Activated CD4-positive, alpha-beta T cell treated with anti-CD3 and anti-CD28 coated beads for 36 hours (primary cell): ENCODE data around the gene TGFB1I1. TPM values are rescaled to one million over a fixed set of nuclear protein-coding genes. Genes with fewer than 3 reads are reported as not detected.
"Not testable (repeated sequence)": the region's sequence is repeated elsewhere in the genome, so short reads cannot be mapped to it uniquely, and the experiment has no call there.

Source experiments
- ATAC-seq: fragments of 200-7000 bp; cut with Tn5 transposase; one replicate; pipeline ENCODE4 v1.10.0; 2021; ENCODE audit warnings: mild to moderate bottlenecking, moderate library complexity
- CTCF ChIA-PET: fragments of 350-600 bp; sonication (Branson Sonifier 250); formaldehyde crosslinking; loops from one replicate; lab custom pipeline; 2021; ENCODE audit warnings: antibody characterized with exemption; lab: Charles Lee
- POLR2A ChIA-PET: fragments of 350-600 bp; sonication (Branson Sonifier 250); formaldehyde crosslinking; loops from one replicate; lab custom pipeline; 2021; ENCODE audit warnings: antibody characterized with exemption, inconsistent platforms; lab: Charles Lee
- DNase-seq: peaks from one replicate; pipeline ENCODE4 v3.0.0-alpha.2; 2020
- H3K27ac Mint-ChIP-seq: one replicate; pipeline ENCODE4 v1.8.0; 2021; ENCODE audit warnings: mixed read lengths
- H3K27me3 Mint-ChIP-seq: one replicate; pipeline ENCODE4 v1.8.0; 2021; ENCODE audit warnings: mixed read lengths
- H3K36me3 Mint-ChIP-seq: one replicate; pipeline ENCODE4 v1.8.0; 2021; ENCODE audit warnings: low read depth, mixed read lengths
- H3K4me1 Mint-ChIP-seq: one replicate; pipeline ENCODE4 v1.8.0; 2021; ENCODE audit warnings: mixed read lengths
- H3K4me3 Mint-ChIP-seq: one replicate; pipeline ENCODE4 v1.8.0; 2021; ENCODE audit warnings: mild to moderate bottlenecking, moderate library complexity, mixed read lengths
- H3K9me3 Mint-ChIP-seq: one replicate; pipeline ENCODE4 v1.8.0; 2021; ENCODE audit warnings: low read depth, mixed read lengths
- intact Hi-C, 2 experiments: fragments of 100-400 bp; cut with DNase I in 1 of 2; cut with micrococcal nuclease in 1 of 2; formaldehyde crosslinking; loops; one replicate each; pipeline versions ENCODE4 v1.14.2 to v1.15.1; 2022 to 2024; cut with DNase I, micrococcal nuclease
- total RNA-seq, 2 experiments: library from RNA; stranded (reverse); gene quantifications; one replicate each; pipeline ENCODE4 v1.2.3, GENCODE V29; 2021

Gene TGFB1I1
- total RNA-seq, 2 experiments from 2014 or later: 0.80 to 1.1 TPM

DNA sequence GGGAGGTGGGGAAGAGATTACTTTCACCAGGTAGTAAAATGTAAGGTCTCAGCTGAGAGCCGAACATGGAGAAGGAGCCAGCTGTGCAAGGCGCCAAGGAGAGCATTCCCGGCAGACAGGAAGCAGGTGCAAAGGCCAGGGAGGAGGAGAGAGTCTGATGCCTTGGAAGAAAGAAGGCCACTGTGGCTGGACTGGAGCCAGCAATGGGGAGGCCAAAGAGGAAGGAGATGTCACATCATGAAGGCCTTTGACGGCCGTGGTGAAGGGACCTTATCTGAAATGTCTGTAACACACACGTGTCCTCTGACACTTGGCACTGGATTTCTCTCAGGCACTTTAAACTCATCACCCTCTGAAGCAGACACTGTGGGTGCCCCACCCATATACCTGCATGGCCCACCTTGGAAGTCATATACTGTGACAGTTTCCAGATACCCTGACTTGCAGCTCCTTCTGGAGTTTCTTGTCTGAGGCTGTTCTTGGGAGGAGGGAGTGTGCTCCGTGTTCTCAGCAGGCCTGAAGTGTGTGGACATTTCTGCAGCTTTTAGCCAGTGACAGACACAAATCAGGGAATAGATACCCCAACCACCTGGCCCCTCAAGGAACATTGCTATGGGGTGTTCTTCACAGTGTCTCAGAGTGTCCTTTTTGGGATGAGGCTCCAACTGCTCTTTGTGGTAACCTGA is 9.0 kb downstream of the TGFB1I1 start:
- ChIA-PET CTCF (no interaction called here), POLR2A (no interaction called here)
- Mint-ChIP-seq H3K4me1 (peaks cover 19% of the 10 kb centered on the region), H3K27ac (no peak overlapping the region), H3K4me3 (no peak overlapping the region), H3K9me3 (no peaks in the 10 kb centered on the region), H3K27me3 (no peaks in the 10 kb centered on the region), H3K36me3 (no peaks in the 10 kb centered on the region)
- ATAC-seq (no peak), DNase-seq (no peak)
- intact Hi-C loops: no loop called here

DNA sequence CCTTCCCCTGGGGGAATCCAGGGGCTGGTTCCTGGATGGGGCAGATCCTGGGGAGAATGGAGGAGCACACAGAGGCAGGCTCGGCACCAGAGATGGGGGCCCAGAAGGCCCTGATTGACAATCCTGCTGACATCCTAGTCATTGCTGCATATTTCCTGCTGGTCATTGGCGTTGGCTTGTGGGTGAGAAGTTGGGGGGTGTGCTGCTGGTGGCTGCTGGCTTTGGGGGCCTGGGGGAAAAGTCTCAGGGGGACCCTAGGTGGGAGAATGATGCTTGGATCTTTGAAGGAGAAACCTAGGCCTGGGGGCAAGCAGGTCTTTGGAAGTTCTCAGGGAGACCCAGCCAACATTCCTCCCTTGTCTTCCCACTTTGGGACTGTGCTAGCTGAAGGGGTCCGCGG is 11.1 kb downstream of the TGFB1I1 start, which contains the start of gene SLC5A2:
Gene SLC5A2 (plus strand): TSS at position 43 of the 400 bp plus-strand sequence. CDS start 14 bp downstream, at position 57.
- intact Hi-C loops: no loop called here
- Mint-ChIP-seq H3K27ac (no peak within 1 kb of the TSS), H3K27me3 (peaks cover 2% of the 10 kb centered on the region), H3K36me3 (no peaks in the 10 kb centered on the region), H3K4me3 (no peak within 1 kb of the TSS), H3K9me3 (no peaks in the 10 kb centered on the region), H3K4me1 (peaks cover 8% of the 10 kb centered on the region)
- CTCF ChIA-PET: no interaction called here
- DNase-seq: no peak
- POLR2A ChIA-PET: interaction anchor here (0.6 kb wide), 1 partner anchor 290 kb away, joined by 4 read pairs; no protein-coding TSS in a partner anchor
- no peak for ATAC-seq

DNA sequence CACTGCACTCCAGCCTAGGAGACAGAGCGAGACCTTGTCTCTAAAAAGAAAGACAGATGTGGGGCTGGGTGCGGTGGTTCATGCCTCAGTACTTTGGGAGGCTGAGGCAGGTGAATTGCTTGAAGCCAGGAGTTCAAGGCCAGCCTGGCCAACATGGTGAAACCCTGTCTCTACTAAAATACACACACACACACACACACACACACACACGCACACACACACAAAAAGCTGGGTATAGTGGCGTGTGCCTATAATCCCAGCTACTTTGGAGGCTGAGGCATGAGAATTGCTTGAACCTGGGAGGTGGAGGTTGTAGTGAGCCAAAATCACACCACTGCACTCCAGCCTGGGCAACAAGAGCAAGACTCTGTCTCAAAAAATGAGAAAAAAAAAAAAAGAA is 12.1 kb downstream of the TGFB1I1 start:
- H3K36me3 Mint-ChIP-seq, H3K27me3 Mint-ChIP-seq, H3K4me3 Mint-ChIP-seq, H3K27ac Mint-ChIP-seq, intact Hi-C loops, CTCF ChIA-PET, H3K9me3 Mint-ChIP-seq, ATAC-seq, H3K4me1 Mint-ChIP-seq, DNase-seq: not testable (repeated sequence)
- POLR2A ChIA-PET: interaction anchor here (0.7 kb wide), 1 partner anchor 392 kb away, joined by 3 read pairs; no protein-coding TSS in a partner anchor

DNA sequence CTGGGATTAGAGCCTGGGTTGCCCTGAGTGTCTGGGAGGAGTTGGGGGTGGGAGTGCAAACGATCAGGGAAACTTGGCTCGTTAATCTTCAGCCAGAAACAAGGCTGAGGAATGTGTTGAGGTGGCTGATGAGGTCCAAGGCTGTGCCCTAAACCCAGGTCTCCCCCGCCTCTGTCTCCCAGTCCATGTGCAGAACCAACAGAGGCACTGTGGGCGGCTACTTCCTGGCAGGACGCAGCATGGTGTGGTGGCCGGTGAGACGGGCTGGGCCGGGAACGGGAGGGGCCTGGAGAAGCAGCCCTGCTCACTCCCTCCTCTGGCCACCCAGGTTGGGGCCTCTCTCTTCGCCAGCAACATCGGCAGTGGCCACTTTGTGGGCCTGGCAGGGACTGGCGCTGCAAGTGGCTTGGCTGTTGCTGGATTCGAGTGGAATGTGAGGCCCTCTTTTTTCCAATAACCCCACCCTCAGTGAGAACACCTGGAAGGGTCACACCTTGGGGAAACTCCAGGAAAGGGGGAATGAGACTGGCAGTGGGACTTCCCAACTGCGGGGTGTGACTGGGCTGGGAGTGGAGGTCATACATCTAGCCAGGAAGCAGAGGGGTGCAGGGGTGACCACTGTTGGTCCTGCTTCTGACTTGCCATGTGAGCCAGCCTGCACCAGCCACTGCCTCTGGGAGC is 12.7 kb downstream of the TGFB1I1 start:
- ChIA-PET CTCF (no interaction called here), POLR2A (no interaction called here)
- no peak for DNase-seq
- no peak overlapping the region for H3K27ac Mint-ChIP-seq
- H3K27me3 Mint-ChIP-seq: peaks cover 2% of the 10 kb centered on the region
- no peak overlapping the region for H3K4me3 Mint-ChIP-seq
- H3K9me3 Mint-ChIP-seq: no peaks in the 10 kb centered on the region
- intact Hi-C loops: no loop called here
- H3K36me3 Mint-ChIP-seq: peaks cover 2% of the 10 kb centered on the region
- no peak for ATAC-seq
- peaks cover 6% of the 10 kb centered on the region for H3K4me1 Mint-ChIP-seq

- H3K9me3 Mint-ChIP-seq: no peaks in the 10 kb centered on the region
- no peak for DNase-seq
- intact Hi-C loops: no loop called here
- H3K4me1 Mint-ChIP-seq: peaks cover 6% of the 10 kb centered on the region
- POLR2A ChIA-PET: no interaction called here
- H3K4me3 Mint-ChIP-seq: no peak overlapping the region
- peaks cover 2% of the 10 kb centered on the region for H3K27me3 Mint-ChIP-seq
- CTCF ChIA-PET: interaction anchor here (0.7 to 1.1 kb wide), 2 partner anchors 24 to 25 kb away, joined by 3 read pairs; no protein-coding TSS in a partner anchor
- H3K36me3 Mint-ChIP-seq: peaks cover 4% of the 10 kb centered on the region
- no peak overlapping the region for H3K27ac Mint-ChIP-seq
- ATAC-seq: no peak
These were observed 13.6 kb downstream of the TGFB1I1 start for GRCh38 chr16:31485571-31485970.

DNA sequence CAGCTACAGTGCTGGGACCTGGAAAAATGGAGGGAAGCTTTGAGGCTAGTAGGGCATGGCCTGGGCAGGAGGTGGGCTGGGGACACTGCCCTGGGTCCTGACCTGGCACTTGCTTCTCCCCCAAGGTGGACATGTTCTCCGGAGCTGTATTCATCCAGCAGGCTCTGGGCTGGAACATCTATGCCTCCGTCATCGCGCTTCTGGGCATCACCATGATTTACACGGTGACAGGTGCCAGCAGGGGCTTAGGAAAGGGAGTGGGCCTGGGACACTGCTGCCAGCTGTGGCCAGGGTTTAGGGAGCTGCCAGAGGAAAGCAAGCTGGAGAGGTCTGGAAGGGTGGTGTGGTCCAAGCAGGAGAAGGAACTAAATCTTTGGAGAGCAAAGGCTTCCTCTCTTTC is 14.1 kb downstream of the TGFB1I1 start:
- no peak for DNase-seq
- Mint-ChIP-seq H3K4me3 (peak overlapping the region; percentile 25), H3K4me1 (peaks cover 6% of the 10 kb centered on the region), H3K36me3 (peaks cover 7% of the 10 kb centered on the region), H3K27ac (no peak overlapping the region), H3K9me3 (no peaks in the 10 kb centered on the region), H3K27me3 (peaks cover 2% of the 10 kb centered on the region)
- ChIA-PET POLR2A (no interaction called here), CTCF (interaction anchor here (0.7 to 1.1 kb wide), 2 partner anchors 24 to 25 kb away, joined by 3 read pairs; no protein-coding TSS in a partner anchor)
- intact Hi-C loops: no loop called here
- ATAC-seq: no peak

DNA sequence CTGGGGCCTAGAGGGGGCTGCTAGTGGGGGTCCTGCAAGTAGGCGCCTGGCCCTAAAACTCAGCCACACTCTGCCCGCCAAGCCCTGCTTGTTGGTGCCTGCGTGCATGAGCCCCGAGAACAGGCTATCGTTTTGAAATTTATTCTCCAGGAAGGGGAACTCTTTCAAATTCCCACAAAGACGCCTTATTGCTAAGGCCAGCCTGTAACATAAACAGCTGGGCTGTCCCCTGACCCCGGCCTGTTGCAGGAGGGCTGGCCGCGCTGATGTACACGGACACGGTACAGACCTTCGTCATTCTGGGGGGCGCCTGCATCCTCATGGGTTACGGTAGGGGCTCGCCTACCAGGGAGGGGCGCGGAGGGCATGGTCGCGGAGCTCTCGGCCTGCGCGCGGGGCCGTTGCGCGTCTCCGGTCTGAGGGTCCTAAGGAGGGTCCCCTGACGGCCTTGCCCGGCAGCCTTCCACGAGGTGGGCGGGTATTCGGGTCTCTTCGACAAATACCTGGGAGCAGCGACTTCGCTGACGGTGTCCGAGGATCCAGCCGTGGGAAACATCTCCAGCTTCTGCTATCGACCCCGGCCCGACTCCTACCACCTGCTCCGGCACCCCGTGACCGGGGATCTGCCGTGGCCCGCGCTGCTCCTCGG is 15.2 kb downstream of the TGFB1I1 start:
- Mint-ChIP-seq H3K36me3 (peaks cover 7% of the 10 kb centered on the region), H3K9me3 (no peaks in the 10 kb centered on the region), H3K4me1 (peaks cover 6% of the 10 kb centered on the region), H3K27ac (no peak overlapping the region), H3K4me3 (peak overlapping the region; percentile 77), H3K27me3 (peaks cover 2% of the 10 kb centered on the region)
- intact Hi-C loops: loop anchor here (1.0 kb wide), 2 partner anchors 21 to 28 kb away; partner anchors contain the start of genes ARMC5 (in 2 of the 2) and RUSF1 (in 1 of the 2)
- POLR2A ChIA-PET: no interaction called here
- CTCF ChIA-PET: no interaction called here
- ATAC-seq: no peak
- DNase-seq: no peak

- ATAC-seq (peak; percentile 93), DNase-seq (peak; percentile 74)
- intact Hi-C loops: loop anchor here (1.0 kb wide), 2 partner anchors 20 to 29 kb away; partner anchors contain the start of genes ARMC5 (in 2 of the 2) and RUSF1 (in 1 of the 2)
- Mint-ChIP-seq H3K27ac (no peak overlapping the region), H3K4me3 (peak overlapping the region; percentile 77), H3K4me1 (peaks cover 6% of the 10 kb centered on the region), H3K9me3 (no peaks in the 10 kb centered on the region), H3K27me3 (peaks cover 2% of the 10 kb centered on the region), H3K36me3 (peaks cover 10% of the 10 kb centered on the region)
- POLR2A ChIA-PET: interaction anchor here (1.2 kb wide), 1 partner anchor 21 kb away, joined by 3 read pairs; the partner anchor contains the start of gene RUSF1
- CTCF ChIA-PET: interaction anchor here (1.6 kb wide), 1 partner anchor 27 kb away, joined by 6 read pairs; no protein-coding TSS in a partner anchor
These were observed 15.9 kb downstream of the TGFB1I1 start for GRCh38 chr16:31487720-31488467.

DNA sequence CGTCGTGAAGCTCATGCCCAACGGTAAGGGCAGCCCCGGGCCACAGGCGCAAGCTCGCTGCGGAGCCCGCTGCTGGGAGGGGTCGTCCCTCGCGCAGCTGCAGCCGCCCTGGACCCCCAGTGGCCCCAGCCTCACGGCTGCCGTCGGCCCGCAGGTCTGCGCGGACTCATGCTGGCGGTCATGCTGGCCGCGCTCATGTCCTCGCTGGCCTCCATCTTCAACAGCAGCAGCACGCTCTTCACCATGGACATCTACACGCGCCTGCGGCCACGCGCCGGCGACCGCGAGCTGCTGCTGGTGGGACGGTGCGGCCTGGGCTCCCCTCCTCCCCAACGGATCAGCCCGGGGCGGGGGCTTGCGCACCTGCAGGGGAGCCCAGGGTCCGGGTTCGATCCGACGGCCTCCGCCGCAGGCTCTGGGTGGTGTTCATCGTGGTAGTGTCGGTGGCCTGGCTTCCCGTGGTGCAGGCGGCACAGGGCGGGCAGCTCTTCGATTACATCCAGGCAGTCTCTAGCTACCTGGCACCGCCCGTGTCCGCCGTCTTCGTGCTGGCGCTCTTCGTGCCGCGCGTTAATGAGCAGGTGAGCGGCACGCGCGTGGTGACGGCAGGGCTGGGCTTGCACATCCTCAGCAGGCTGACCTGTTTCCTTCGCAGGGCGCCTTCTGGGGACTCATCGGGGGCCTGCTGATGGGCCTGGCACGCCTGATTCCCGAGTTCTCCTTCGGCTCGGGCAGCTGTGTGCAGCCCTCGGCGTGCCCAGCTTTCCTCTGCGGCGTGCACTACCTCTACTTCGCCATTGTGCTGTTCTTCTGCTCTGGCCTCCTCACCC is 16.7 kb downstream of the TGFB1I1 start:
- intact Hi-C loops: no loop called here
- H3K9me3 Mint-ChIP-seq: no peaks in the 10 kb centered on the region

GRCh38 chr16:31489298-31489564 is 17.3 kb downstream of the TGFB1I1 start:
- no peak overlapping the region for H3K27ac Mint-ChIP-seq
- H3K36me3 Mint-ChIP-seq: peaks cover 10% of the 10 kb centered on the region
- H3K4me1 Mint-ChIP-seq: peaks cover 6% of the 10 kb centered on the region
- ChIA-PET CTCF (interaction anchor here (0.8 to 1.6 kb wide), 2 partner anchors 29 to 123 kb away, joined by 3 to 6 read pairs; no protein-coding TSS in a partner anchor), POLR2A (interaction anchor here (1.2 kb wide), 1 partner anchor 19 kb away, joined by 3 read pairs; the partner anchor contains the start of gene RUSF1)
- ATAC-seq (no peak), DNase-seq (no peak)
- H3K9me3 Mint-ChIP-seq: no peaks in the 10 kb centered on the region
- H3K27me3 Mint-ChIP-seq: peaks cover 2% of the 10 kb centered on the region
- intact Hi-C loops: no loop called here
- H3K4me3 Mint-ChIP-seq: peak overlapping the region; percentile 26

More for the DNA sequence above, 16.7 kb downstream of the TGFB1I1 start:
- ATAC-seq (no peak), DNase-seq (no peak)
- CTCF ChIA-PET: interaction anchor here (0.8 to 1.6 kb wide), 2 partner anchors 28 to 124 kb away, joined by 3 to 6 read pairs; no protein-coding TSS in a partner anchor
- Mint-ChIP-seq H3K4me1 (peaks cover 6% of the 10 kb centered on the region), H3K27ac (no peak overlapping the region), H3K36me3 (peaks cover 10% of the 10 kb centered on the region), H3K27me3 (peaks cover 2% of the 10 kb centered on the region), H3K4me3 (peak overlapping the region; percentile 26)
- POLR2A ChIA-PET: interaction anchor here (1.2 kb wide), 1 partner anchor 20 kb away, joined by 3 read pairs; the partner anchor contains the start of gene RUSF1
